T-helper 1 cell treated with Interleukin-12 subunit alpha and Interleukin-12 subunit beta and Interleukin-4 antibody, amounts not matched to agents 30 ng/mL and 1 ng/mL, for 36 hours (primary cell): ENCODE results near the gene MRO. TPM values are rescaled to one million over a fixed set of nuclear protein-coding genes. Genes with fewer than 3 reads are reported as not detected.

Experiments used
- intact Hi-C: fragments of 100-400 bp; cut with micrococcal nuclease; formaldehyde crosslinking; loops from one replicate; pipeline ENCODE4 v1.15.1; 2024
- total RNA-seq: library from RNA; stranded (reverse); gene quantifications from 2 replicates; pipeline ENCODE4 v1.2.3, GENCODE V29; 2022

The MRO gene
- total RNA-seq, 1 donor from 2014 or later, result not detected

- intact Hi-C loops, result no loop called here
These were observed 71.3 kb downstream of the MRO start for GRCh38 chr18:50748243-50749229.

DNA sequence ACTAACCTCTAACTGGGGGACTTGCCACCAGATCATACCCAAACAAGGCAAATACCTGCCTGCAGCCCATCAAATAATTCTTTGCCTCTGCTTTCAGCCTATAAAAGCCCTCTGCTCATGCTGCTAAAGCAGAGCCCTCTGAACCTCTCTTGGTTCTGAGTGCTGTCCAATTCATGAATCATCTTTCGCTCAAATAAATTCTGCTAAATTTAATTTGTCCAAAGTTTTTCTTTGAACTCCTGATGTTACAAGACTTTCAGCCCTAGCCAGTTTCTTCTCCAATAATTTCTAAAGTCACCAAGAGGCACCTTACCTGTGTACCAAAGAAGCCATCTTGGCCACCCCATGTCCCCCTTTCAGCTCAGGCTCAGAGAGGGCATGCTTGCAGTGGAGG lies 72.0 kb downstream of the MRO start:
- intact Hi-C loops, result no loop called here

DNA sequence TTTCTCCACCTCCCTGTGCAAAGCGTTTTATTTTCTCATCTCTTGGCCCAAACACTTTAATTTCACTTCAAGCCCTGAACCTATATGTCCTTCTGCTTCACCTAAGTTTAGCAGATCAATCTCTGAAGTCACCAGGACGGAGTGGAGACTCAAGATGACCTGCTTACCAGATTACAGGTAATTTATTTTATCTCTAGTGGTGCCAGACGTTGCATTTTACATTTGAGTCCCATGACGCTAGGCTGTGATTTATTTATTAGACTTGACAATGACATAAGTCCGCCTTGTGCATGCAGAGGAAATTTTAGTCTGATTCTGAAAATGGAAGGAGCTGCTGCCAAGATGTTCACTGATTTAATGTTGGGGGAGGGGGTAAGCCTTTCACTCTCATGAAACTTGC lies 73.9 kb downstream of the MRO start:
- intact Hi-C loops, result no loop called here

Other genes with a start within 250 kb of the MRO start
- gene ME2, start 59.1 kb upstream of the MRO start, total RNA-seq, result 80.0 and 82.1 TPM in 2 replicates
- gene ELAC1, start 148.0 kb upstream of the MRO start, total RNA-seq, result 6.1 and 7.1 TPM in 2 replicates
- 87.4 and 90.7 TPM in 2 replicates for gene SMAD4, start 210.2 kb upstream of the MRO start, total RNA-seq